HEK293 (cell line): ENCODE results near the gene NPTXR.

Source experiments
- CTCF ChIA-PET: fragments of 350-600 bp; formaldehyde crosslinking; extraction: SDS; loops from one replicate; lab custom pipeline; 2021; ENCODE audit warnings: antibody characterized with exemption; lab: Yijun Ruan, JAX
- POLR2A ChIA-PET: fragments of 300-600 bp; formaldehyde crosslinking; extraction: SDS; loops from one replicate; lab custom pipeline; 2020; ENCODE audit warnings: antibody characterized with exemption, inconsistent platforms; lab: Yijun Ruan, JAX
- H3K27ac ChIP-seq: fragments of 200-500 bp; sonication (Bioruptor generic); 2 replicates; pipeline ENCODE4 v1.5.1; 2014; ENCODE audit warnings: low read depth, low read length, control low read depth, inconsistent platforms; ENCODE audit errors: extremely low read depth
- H3K36me3 ChIP-seq, 2 experiments: fragments of 200-500 bp in 1 of 2; sonication (Bioruptor generic) in 1 of 2; 1 replicate in 1 of 2; 2 replicates in 1 of 2; pipeline ENCODE4 v1.5.1; 2014 to 2017; ENCODE audit warnings: inconsistent platforms in 2 of 2, low read length in 2 of 2; ENCODE audit not compliant: control insufficient read depth in 2 of 2, insufficient read depth in 1 of 2
- H3K4me1 ChIP-seq: fragments of 200-500 bp; sonication (Bioruptor generic); 2 replicates; pipeline ENCODE4 v1.5.1; 2014; ENCODE audit warnings: mild to moderate bottlenecking, low read length, inconsistent platforms; ENCODE audit not compliant: control insufficient read depth, insufficient read depth
- H3K4me3 ChIP-seq: 2 replicates; pipeline ENCODE4 v1.5.1; 2011; ENCODE audit warnings: low read depth, mild to moderate bottlenecking, control low read depth, low read length, moderate library complexity
- H3K9me3 ChIP-seq: fragments of 200-500 bp; sonication (Bioruptor generic); 2 replicates; pipeline ENCODE4 v1.5.1; 2014; ENCODE audit warnings: low read depth, low read length, inconsistent platforms; ENCODE audit not compliant: control insufficient read depth, insufficient read depth
- GLI2 ChIP-seq: fragments of 450-650 bp; formaldehyde crosslinking; IDR thresholded peaks from 2 replicates; pipeline ENCODE4; 2017; ENCODE audit warnings: missing biosample characterization, missing genetic modification characterization, low read depth, borderline replicate concordance
- GLI4 ChIP-seq: fragments of 450-650 bp; formaldehyde crosslinking; IDR thresholded peaks from 2 replicates; pipeline ENCODE4 v1.5.1; 2016; ENCODE audit warnings: missing biosample characterization, missing genetic modification characterization
- GLIS2 ChIP-seq: fragments of 450-650 bp; formaldehyde crosslinking; IDR thresholded peaks from 2 replicates; pipeline ENCODE4 v1.5.1; 2016; ENCODE audit warnings: missing biosample characterization, missing genetic modification characterization
- HIC1 ChIP-seq: fragments of 450-650 bp; formaldehyde crosslinking; IDR thresholded peaks from 2 replicates; pipeline ENCODE4 v1.5.1; 2016; ENCODE audit warnings: missing biosample characterization, missing genetic modification characterization
- OSR2 ChIP-seq: fragments of 450-650 bp; formaldehyde crosslinking; IDR thresholded peaks from 2 replicates; pipeline ENCODE4 v1.5.1; 2016; ENCODE audit warnings: missing biosample characterization, missing genetic modification characterization
- SCRT1 ChIP-seq: fragments of 450-650 bp; formaldehyde crosslinking; IDR thresholded peaks from 2 replicates; pipeline ENCODE4 v1.5.1; 2016; ENCODE audit warnings: missing biosample characterization, missing genetic modification characterization, borderline replicate concordance
- SCRT2 ChIP-seq: fragments of 450-650 bp; formaldehyde crosslinking; IDR thresholded peaks from 2 replicates; pipeline ENCODE4 v1.5.1; 2016; ENCODE audit warnings: missing biosample characterization, missing genetic modification characterization
- YY1 ChIP-seq: fragments of 450-650 bp; formaldehyde crosslinking; IDR thresholded peaks from 2 replicates; pipeline ENCODE4 v1.5.1; 2018; ENCODE audit warnings: missing biosample characterization, missing genetic modification characterization
- ZBTB17 ChIP-seq: fragments of 450-650 bp; formaldehyde crosslinking; IDR thresholded peaks from 2 replicates; pipeline ENCODE4 v1.5.1; 2016; ENCODE audit warnings: missing biosample characterization, missing genetic modification characterization
- ZBTB20 ChIP-seq: fragments of 450-650 bp; formaldehyde crosslinking; IDR thresholded peaks from 2 replicates; pipeline ENCODE4 v1.5.1; 2016; ENCODE audit warnings: missing biosample characterization, missing genetic modification characterization
- ZBTB21 ChIP-seq: fragments of 450-650 bp; formaldehyde crosslinking; IDR thresholded peaks from 2 replicates; pipeline ENCODE4 v1.5.1; 2017; ENCODE audit warnings: missing biosample characterization, missing genetic modification characterization
- ZEB2 ChIP-seq: fragments of 450-650 bp; formaldehyde crosslinking; IDR thresholded peaks from 2 replicates; pipeline ENCODE4 v1.5.1; 2016; ENCODE audit warnings: missing biosample characterization, missing genetic modification characterization
- ZFHX2 ChIP-seq: fragments of 450-650 bp; formaldehyde crosslinking; conservative IDR thresholded peaks from 2 replicates; pipeline ENCODE4 v1.5.1; 2016; ENCODE audit warnings: missing biosample characterization, missing genetic modification characterization
- ZNF10 ChIP-seq: fragments of 450-650 bp; formaldehyde crosslinking; IDR thresholded peaks from 2 replicates; pipeline ENCODE4 v1.5.1; 2017; ENCODE audit warnings: missing biosample characterization, missing genetic modification characterization
- ZNF157 ChIP-seq: fragments of 450-650 bp; formaldehyde crosslinking; IDR thresholded peaks from 2 replicates; pipeline ENCODE4 v1.5.1; 2016; ENCODE audit warnings: missing biosample characterization, missing genetic modification characterization
- ZNF223 ChIP-seq: fragments of 450-650 bp; formaldehyde crosslinking; IDR thresholded peaks from 2 replicates; pipeline ENCODE4 v1.5.1; 2016; ENCODE audit warnings: missing biosample characterization, missing genetic modification characterization
- ZNF24 ChIP-seq: fragments of 450-650 bp; formaldehyde crosslinking; IDR thresholded peaks from 2 replicates; pipeline ENCODE4 v1.5.1; 2016; ENCODE audit warnings: missing biosample characterization, missing genetic modification characterization
- ZNF311 ChIP-seq: fragments of 450-650 bp; formaldehyde crosslinking; IDR thresholded peaks from 2 replicates; pipeline ENCODE4 v1.5.1; 2017; ENCODE audit warnings: missing biosample characterization, missing genetic modification characterization, borderline replicate concordance
- ZNF366 ChIP-seq: fragments of 450-650 bp; formaldehyde crosslinking; conservative IDR thresholded peaks from 2 replicates; pipeline ENCODE4 v1.5.1; 2016; ENCODE audit warnings: missing biosample characterization, missing genetic modification characterization
- ZNF391 ChIP-seq: fragments of 450-650 bp; formaldehyde crosslinking; IDR thresholded peaks from 2 replicates; pipeline ENCODE4 v1.5.1; 2016; ENCODE audit warnings: low read depth, missing biosample characterization, missing genetic modification characterization, borderline replicate concordance
- ZNF48 ChIP-seq: fragments of 450-650 bp; formaldehyde crosslinking; IDR thresholded peaks from 2 replicates; pipeline ENCODE4 v1.5.1; 2016; ENCODE audit warnings: missing biosample characterization, missing genetic modification characterization
- ZNF510 ChIP-seq: fragments of 450-650 bp; formaldehyde crosslinking; IDR thresholded peaks from 2 replicates; pipeline ENCODE4 v1.5.1; 2018; ENCODE audit warnings: mild to moderate bottlenecking, missing genetic modification characterization, missing biosample characterization; ENCODE audit not compliant: insufficient replicate concordance
- ZNF514 ChIP-seq: fragments of 450-650 bp; formaldehyde crosslinking; IDR thresholded peaks from 2 replicates; pipeline ENCODE4 v1.5.1; 2016; ENCODE audit warnings: missing biosample characterization, missing genetic modification characterization
- ZNF529 ChIP-seq: fragments of 450-650 bp; formaldehyde crosslinking; IDR thresholded peaks from 2 replicates; pipeline ENCODE4 v1.5.1; 2017; ENCODE audit warnings: missing genetic modification characterization, missing biosample characterization; ENCODE audit not compliant: insufficient replicate concordance
- ZNF544 ChIP-seq: fragments of 450-650 bp; formaldehyde crosslinking; IDR thresholded peaks from 2 replicates; pipeline ENCODE4 v1.5.0; 2017; ENCODE audit warnings: missing biosample characterization, missing genetic modification characterization
- ZNF549 ChIP-seq: fragments of 450-650 bp; IDR thresholded peaks from 2 replicates; pipeline ENCODE4 v1.5.1; 2018; ENCODE audit warnings: missing biosample characterization, missing genetic modification characterization, mild to moderate bottlenecking, inconsistent platforms, moderate library complexity
- ZNF571 ChIP-seq: fragments of 450-650 bp; formaldehyde crosslinking; IDR thresholded peaks from 2 replicates; pipeline ENCODE4 v1.5.0; 2017; ENCODE audit warnings: missing biosample characterization, missing genetic modification characterization
- ZNF621 ChIP-seq: fragments of 450-650 bp; formaldehyde crosslinking; IDR thresholded peaks from 2 replicates; pipeline ENCODE4 v1.5.1; 2017; ENCODE audit warnings: missing biosample characterization, missing genetic modification characterization
- ZNF664 ChIP-seq: fragments of 450-650 bp; formaldehyde crosslinking; IDR thresholded peaks from 2 replicates; pipeline ENCODE4 v1.5.1; 2016; ENCODE audit warnings: missing biosample characterization, missing genetic modification characterization
- ZNF76 ChIP-seq: fragments of 450-650 bp; formaldehyde crosslinking; IDR thresholded peaks from 2 replicates; pipeline ENCODE4; 2016; ENCODE audit warnings: low read depth, missing biosample characterization, missing genetic modification characterization, borderline replicate concordance
- ZNF785 ChIP-seq: fragments of 450-650 bp; formaldehyde crosslinking; IDR thresholded peaks from 2 replicates; pipeline ENCODE4 v1.5.1; 2016; ENCODE audit warnings: missing biosample characterization, missing genetic modification characterization
- ZNF791 ChIP-seq: fragments of 450-650 bp; formaldehyde crosslinking; IDR thresholded peaks from 2 replicates; pipeline ENCODE4 v1.5.1; 2016; ENCODE audit warnings: missing biosample characterization, missing genetic modification characterization
- ZXDB ChIP-seq: fragments of 450-650 bp; formaldehyde crosslinking; IDR thresholded peaks from 2 replicates; pipeline ENCODE4 v1.5.1; 2016; ENCODE audit warnings: missing biosample characterization, missing genetic modification characterization

The NPTXR gene

GRCh38 chr22:38841211-38841610 lies 2.6 kb downstream of the NPTXR start:
- Histone ChIP-seq H3K4me1 (0 out of 2 replicates have a peak, but pooled peaks cover 2% of the 10 kb centered on the region), H3K27ac (no peak overlapping the region), H3K36me3 (no peaks in the 10 kb centered on the region), H3K9me3 (no peaks in the 10 kb centered on the region), H3K4me3 (no peak overlapping the region)
- TF ChIP-seq ZBTB20 (tag by site-specific recombination): no peak
- TF ChIP-seq ZNF157 (tag by site-specific recombination): no peak
- TF ChIP-seq ZFHX2 (tag by site-specific recombination): 0 out of 2 replicates have a peak, but pooled peaks have one; percentile 7
- peak; percentile 70; the same call in 1 of the 2 replicates for TF ChIP-seq SCRT1 (tag by site-specific recombination)
- no peak for TF ChIP-seq OSR2
- TF ChIP-seq SCRT2 (tag by site-specific recombination): peak; percentile 90
- ChIA-PET POLR2A (no interaction called here), CTCF (interaction anchor here (0.9 to 4.5 kb wide), 4 partner anchors 18 to 74 kb away, joined by 3 to 38 read pairs (median 10); no protein-coding TSS in a partner anchor)

GRCh38 chr22:38840129-38840528 lies 3.7 kb downstream of the NPTXR start:
- POLR2A ChIA-PET: no interaction called here
- CTCF ChIA-PET: interaction anchor here (0.6 to 1.2 kb wide), 3 partner anchors 12 to 71 kb away, joined by 6 to 7 read pairs (median 6); no protein-coding TSS in a partner anchor
- Histone ChIP-seq H3K36me3 (no peaks in the 10 kb centered on the region), H3K4me1 (0 out of 2 replicates have a peak, but pooled peaks cover 2% of the 10 kb centered on the region), H3K27ac (no peak overlapping the region), H3K9me3 (no peaks in the 10 kb centered on the region), H3K4me3 (no peak overlapping the region)
- TF ChIP-seq ZBTB20 (tag by site-specific recombination) (no peak), ZNF311 (tag by site-specific recombination) (no peak), ZNF366 (tag by site-specific recombination) (no peak), ZBTB17 (tag by site-specific recombination) (no peak), ZNF391 (no peak), ZNF544 (no peak), ZNF76 (tag by site-specific recombination) (no peak), ZBTB21 (no peak), GLI2 (tag by site-specific recombination) (no peak), ZNF514 (tag by site-specific recombination) (no peak), ZNF549 (tag by site-specific recombination) (no peak), YY1 (tag by site-specific recombination) (no peak), ZEB2 (tag by site-specific recombination) (no peak), ZNF621 (no peak), ZNF24 (tag by site-specific recombination) (no peak), GLIS2 (tag by site-specific recombination) (peak; percentile 32; the same call in 1 of the 2 replicates), ZXDB (no peak), ZNF785 (tag by site-specific recombination) (0 out of 2 replicates have a peak, but pooled peaks have one; percentile 30), ZNF571 (tag by site-specific recombination) (no peak), ZNF10 (tag by site-specific recombination) (no peak), ZNF529 (tag by site-specific recombination) (no peak), ZNF223 (tag by site-specific recombination) (peak; percentile 96), HIC1 (tag by site-specific recombination) (no peak), ZNF664 (no peak), ZNF791 (no peak), GLI4 (tag by site-specific recombination) (no peak), ZNF48 (tag by site-specific recombination) (no peak), ZNF510 (tag by site-specific recombination) (no peak)
